Muscle of back (tissue), 11 donors: Measurements from ENCODE around the gene TRABD2B. TPM values are rescaled to one million over a fixed set of nuclear protein-coding genes. Genes with fewer than 3 reads are reported as not detected.

Source experiments
- DNase-seq, 3 donors: peaks; one replicate each; pipeline versions ENCODE4 v3.0.0 to v3.0.0-alpha.2; 2013
- polyA plus RNA-seq, 10 donors: library from polyadenylated mRNA; unstranded; fragments of 120-200 nt; gene quantifications; one replicate each; pipeline ENCODE4 v1.2.1, GENCODE V29; 2013; ENCODE audit not compliant: insufficient read length in 10 of 10

TRABD2B gene
- polyA plus RNA-seq, 10 donors, result 3.2 to 8.2 (median 5.1) TPM

GRCh38 chr1:47937586-47938254 lies 59.5 kb downstream of the TRABD2B start:
- DNase-seq, result no peak

- DNase-seq, result no peak
These were observed 60.2 kb downstream of the TRABD2B start for GRCh38 chr1:47936916-47937551.

- no peak for DNase-seq
These were observed 61.3 kb downstream of the TRABD2B start for GRCh38 chr1:47935856-47936255.

- DNase-seq, result no peak
These were observed 62.0 kb downstream of the TRABD2B start for GRCh38 chr1:47935163-47935562.

- peak; percentile 59 to 82 (median 80) for DNase-seq
These were observed 62.9 kb downstream of the TRABD2B start for GRCh38 chr1:47934243-47934805.

GRCh38 chr1:47932743-47933142 lies 64.4 kb downstream of the TRABD2B start:
- no peak for DNase-seq

- DNase-seq, result no peak
These were observed 65.8 kb downstream of the TRABD2B start for GRCh38 chr1:47931395-47931794.

GRCh38 chr1:47930210-47930840 lies 66.9 kb downstream of the TRABD2B start:
- peak in 2 of 3 donors; percentile 8 to 38 for DNase-seq

- no peak for DNase-seq
These were observed 70.0 kb downstream of the TRABD2B start for GRCh38 chr1:47927165-47927564.

GRCh38 chr1:47926461-47926999 lies 70.7 kb downstream of the TRABD2B start:
- DNase-seq, result no peak

GRCh38 chr1:47924270-47925048 lies 72.7 kb downstream of the TRABD2B start:
- DNase-seq, result no peak

GRCh38 chr1:47921935-47922415 lies 75.2 kb downstream of the TRABD2B start:
- no peak for DNase-seq

GRCh38 chr1:47919113-47919833 lies 77.9 kb downstream of the TRABD2B start:
- no peak for DNase-seq

GRCh38 chr1:47918257-47918867 lies 78.8 kb downstream of the TRABD2B start:
- no peak for DNase-seq

GRCh38 chr1:47917687-47918086 lies 79.5 kb downstream of the TRABD2B start:
- no peak for DNase-seq

GRCh38 chr1:47915677-47916353 lies 81.4 kb downstream of the TRABD2B start:
- DNase-seq, result peak in 1 of 3 donors; percentile 38

GRCh38 chr1:47914952-47915676 lies 82.1 kb downstream of the TRABD2B start:
- DNase-seq, result no peak

GRCh38 chr1:47914218-47914938 lies 82.8 kb downstream of the TRABD2B start:
- DNase-seq, result no peak
